Loucy (cell line): ENCODE measurements around the gene ACVR2A.

Source experiments
- H2AFZ ChIP-seq: fragments of 200-600 bp; sonication (generic); 2 replicates; pipeline ENCODE4 v1.6.0; 2016; ENCODE audit warnings: antibody characterized with exemption, mild to moderate bottlenecking, low read length, moderate library complexity
- H3F3A ChIP-seq: fragments of 200-600 bp; 2 replicates; pipeline ENCODE4 v1.6.0; 2016; ENCODE audit warnings: antibody characterized with exemption, low read depth, mild to moderate bottlenecking
- H3K27me3 ChIP-seq: fragments of 200-600 bp; sonication (generic); 2 replicates; pipeline ENCODE4 v1.6.1; 2014; ENCODE audit warnings: low read length, mild to moderate bottlenecking; ENCODE audit not compliant: insufficient read depth, poor library complexity, severe bottlenecking
- H3K36me3 ChIP-seq: fragments of 200-600 bp; sonication (generic); 2 replicates; pipeline ENCODE4 v1.6.1; 2016; ENCODE audit warnings: low read length; ENCODE audit not compliant: insufficient read depth
- H3K4me1 ChIP-seq: fragments of 200-600 bp; sonication (generic); 2 replicates; pipeline ENCODE4 v1.5.1; 2014; ENCODE audit warnings: low read length, mild to moderate bottlenecking; ENCODE audit not compliant: insufficient read depth, poor library complexity, severe bottlenecking
- H3K4me2 ChIP-seq: fragments of 200-600 bp; sonication (generic); 2 replicates; pipeline ENCODE4 v1.6.0; 2014; ENCODE audit warnings: antibody characterized with exemption, low read length, low read depth, mild to moderate bottlenecking; ENCODE audit not compliant: poor library complexity, severe bottlenecking
- H3K4me3 ChIP-seq: fragments of 200-600 bp; sonication (generic); 2 replicates; pipeline ENCODE4 v1.5.1; 2014; ENCODE audit warnings: low read length, mild to moderate bottlenecking, mixed read lengths; ENCODE audit not compliant: poor library complexity, severe bottlenecking
- H3K79me2 ChIP-seq: fragments of 200-600 bp; sonication (generic); 2 replicates; pipeline ENCODE4 v1.6.1; 2014; ENCODE audit warnings: low read length; ENCODE audit not compliant: insufficient read depth
- H3K9ac ChIP-seq: fragments of 200-600 bp; sonication (generic); 2 replicates; pipeline ENCODE4 v1.6.0; 2014; ENCODE audit warnings: mild to moderate bottlenecking, low read depth, low read length, moderate library complexity; ENCODE audit not compliant: poor library complexity, severe bottlenecking
- H3K9me2 ChIP-seq: fragments of 200-600 bp; sonication (generic); replicated peaks from 2 replicates; pipeline ENCODE4 v1.6.1; 2016; ENCODE audit warnings: low read depth, low read length, mixed read lengths
- H3K9me3 ChIP-seq: fragments of 200-600 bp; sonication (generic); 2 replicates; pipeline ENCODE4 v1.6.1; 2014; ENCODE audit warnings: mild to moderate bottlenecking, antibody characterized with exemption, low read length, low read depth; ENCODE audit not compliant: insufficient read depth
- H4K20me1 ChIP-seq: fragments of 200-600 bp; sonication (generic); 2 replicates; pipeline ENCODE4 v1.6.0; 2014; ENCODE audit warnings: antibody characterized with exemption, low read length, mild to moderate bottlenecking; ENCODE audit not compliant: insufficient read depth, poor library complexity, severe bottlenecking
- CTCF ChIP-seq: fragments of 200-600 bp; sonication (generic); conservative IDR thresholded peaks from 2 replicates; pipeline ENCODE4 v1.5.1; 2014; ENCODE audit warnings: mild to moderate bottlenecking, antibody characterized with exemption, low read length
- EZH2phosphoT487 ChIP-seq: fragments of 200-600 bp; IDR thresholded peaks from 2 replicates; pipeline ENCODE4 v1.6.1; 2018; ENCODE audit warnings: antibody characterized with exemption, mild to moderate bottlenecking, moderate library complexity, borderline replicate concordance

The ACVR2A gene

DNA sequence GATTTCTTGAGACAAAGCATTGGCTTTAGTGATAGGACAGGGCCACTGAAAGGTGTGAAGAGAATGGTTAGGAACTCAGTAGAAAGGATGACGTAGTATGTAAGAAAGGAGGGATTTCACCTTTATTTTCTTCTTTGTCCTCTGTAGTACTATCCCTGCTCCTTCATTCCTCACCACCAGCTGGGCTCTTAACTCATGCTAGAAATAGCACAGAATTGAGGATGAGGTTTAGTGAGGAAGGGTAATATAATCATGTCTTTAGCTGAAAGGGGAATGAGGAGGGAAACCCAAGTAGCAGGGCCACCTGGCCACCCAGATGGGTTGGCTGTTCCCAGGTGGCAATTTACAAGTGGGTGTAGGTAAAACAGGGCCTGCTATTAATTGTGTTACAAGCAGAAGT lies 15.2 kb downstream of the ACVR2A start:
- Histone ChIP-seq H3K4me1 (no peaks in the 10 kb centered on the region), H3K9me2 (no peaks in the 10 kb centered on the region), H3K9me3 (no peaks in the 10 kb centered on the region), H2AFZ (no peak overlapping the region), H4K20me1 (no peaks in the 10 kb centered on the region), H3F3A (no peaks in the 10 kb centered on the region), H3K4me2 (no peak overlapping the region), H3K36me3 (no peaks in the 10 kb centered on the region), H3K9ac (no peak overlapping the region), H3K79me2 (no peaks in the 10 kb centered on the region), H3K27me3 (no peaks in the 10 kb centered on the region), H3K4me3 (no peak overlapping the region)
- TF ChIP-seq CTCF (no peak), EZH2phosphoT487 (no peak)

DNA sequence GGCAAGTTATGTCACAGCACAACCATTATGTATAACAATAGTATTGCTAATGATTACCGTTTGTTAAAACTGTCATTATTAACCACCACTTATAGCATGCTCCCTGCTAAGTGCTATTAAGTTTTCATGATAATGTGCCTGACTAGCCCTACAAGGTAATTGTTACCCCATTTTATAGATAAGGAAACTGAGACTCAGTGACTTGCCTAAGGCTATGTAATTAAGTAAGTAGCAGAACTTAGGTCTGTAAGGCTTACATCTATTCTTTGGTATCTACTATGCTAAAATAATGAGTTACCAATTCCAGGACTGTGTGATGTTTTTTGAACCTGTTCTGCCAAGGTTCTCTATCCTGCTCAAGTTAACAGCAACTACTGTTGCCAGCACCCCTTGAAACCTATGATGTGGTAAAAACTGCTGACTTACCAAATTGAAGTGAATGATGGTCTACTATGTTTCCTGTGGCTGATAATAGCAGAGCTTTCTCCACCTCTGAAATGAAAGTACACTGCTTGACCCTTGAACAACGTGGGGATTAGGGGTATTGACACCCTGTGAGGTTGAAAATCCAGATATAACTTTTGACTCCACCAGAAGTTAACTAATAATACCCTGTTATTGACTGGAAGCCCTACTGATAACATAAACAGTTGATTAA lies 18.2 kb downstream of the ACVR2A start:
- no peaks in the 10 kb centered on the region for H4K20me1 ChIP-seq
- no peaks in the 10 kb centered on the region for H3K27me3 ChIP-seq
- no peaks in the 10 kb centered on the region for H3K4me1 ChIP-seq
- no peak overlapping the region for H3K9ac ChIP-seq
- no peaks in the 10 kb centered on the region for H3K9me2 ChIP-seq
- no peaks in the 10 kb centered on the region for H3K9me3 ChIP-seq
- no peak overlapping the region for H3K4me2 ChIP-seq
- H3K79me2 ChIP-seq: no peaks in the 10 kb centered on the region
- H3K36me3 ChIP-seq: no peaks in the 10 kb centered on the region
- no peak overlapping the region for H2AFZ ChIP-seq
- no peaks in the 10 kb centered on the region for H3F3A ChIP-seq
- H3K4me3 ChIP-seq: no peak overlapping the region
- TF ChIP-seq EZH2phosphoT487: no peak
- TF ChIP-seq CTCF: no peak

- Histone ChIP-seq H4K20me1 (no peaks in the 10 kb centered on the region), H3K36me3 (no peaks in the 10 kb centered on the region), H3F3A (no peaks in the 10 kb centered on the region), H3K4me3 (no peak overlapping the region), H3K9me3 (no peaks in the 10 kb centered on the region), H3K79me2 (no peaks in the 10 kb centered on the region), H3K9me2 (no peaks in the 10 kb centered on the region), H3K4me1 (no peaks in the 10 kb centered on the region), H3K4me2 (no peak overlapping the region), H3K9ac (no peak overlapping the region), H3K27me3 (no peaks in the 10 kb centered on the region), H2AFZ (no peak overlapping the region)
- TF ChIP-seq EZH2phosphoT487 (no peak), CTCF (no peak)
These were observed 19.0 kb downstream of the ACVR2A start for GRCh38 chr2:147863835-147864234.
